ENCODE data around the gene IPCEF1.

The IPCEF1 gene

DNA sequence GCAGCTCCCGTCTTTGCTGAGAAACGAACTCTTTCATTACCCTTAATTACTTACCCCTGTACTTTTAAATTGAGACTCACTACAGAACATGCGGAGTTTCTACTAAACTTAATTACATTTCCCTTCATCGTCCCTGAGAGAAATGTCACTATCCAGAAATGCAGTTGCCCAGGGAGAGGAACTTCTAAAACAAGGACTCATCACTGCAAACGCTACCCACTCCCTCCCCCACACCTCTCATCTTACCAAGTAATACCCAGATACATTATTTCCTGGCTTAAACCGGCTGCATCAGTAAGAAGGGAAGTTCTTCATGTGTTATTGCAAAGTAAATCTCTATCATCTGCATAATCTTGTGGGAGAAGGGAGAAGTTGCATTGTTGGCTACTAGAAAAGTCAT, 138.3 kb downstream of the IPCEF1 start:
- DNase-seq, result no peak
- in situ Hi-C loops (cut with HindIII; ENCODE audit: low pct_ligation_motif_present, low sequenced_read_pairs), result no loop called here
- H3K27ac ChIP-seq, result no peak overlapping the region
- no peak overlapping the region for H3K4me3 ChIP-seq (ENCODE audit: low read depth, low read length)
- H3K36me3 ChIP-seq (replicated peaks), result no peaks in the 10 kb centered on the region
- no peaks in the 10 kb centered on the region for H3K27me3 ChIP-seq (replicated peaks)
- TF ChIP-seq, protein P1, sequence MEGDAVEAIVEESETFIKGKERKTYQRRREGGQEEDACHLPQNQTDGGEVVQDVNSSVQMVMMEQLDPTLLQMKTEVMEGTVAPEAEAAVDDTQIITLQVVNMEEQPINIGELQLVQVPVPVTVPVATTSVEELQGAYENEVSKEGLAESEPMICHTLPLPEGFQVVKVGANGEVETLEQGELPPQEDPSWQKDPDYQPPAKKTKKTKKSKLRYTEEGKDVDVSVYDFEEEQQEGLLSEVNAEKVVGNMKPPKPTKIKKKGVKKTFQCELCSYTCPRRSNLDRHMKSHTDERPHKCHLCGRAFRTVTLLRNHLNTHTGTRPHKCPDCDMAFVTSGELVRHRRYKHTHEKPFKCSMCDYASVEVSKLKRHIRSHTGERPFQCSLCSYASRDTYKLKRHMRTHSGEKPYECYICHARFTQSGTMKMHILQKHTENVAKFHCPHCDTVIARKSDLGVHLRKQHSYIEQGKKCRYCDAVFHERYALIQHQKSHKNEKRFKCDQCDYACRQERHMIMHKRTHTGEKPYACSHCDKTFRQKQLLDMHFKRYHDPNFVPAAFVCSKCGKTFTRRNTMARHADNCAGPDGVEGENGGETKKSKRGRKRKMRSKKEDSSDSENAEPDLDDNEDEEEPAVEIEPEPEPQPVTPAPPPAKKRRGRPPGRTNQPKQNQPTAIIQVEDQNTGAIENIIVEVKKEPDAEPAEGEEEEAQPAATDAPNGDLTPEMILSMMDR (IDR thresholded peaks at IDR 0.05; ENCODE audit: low read depth, low read length, missing control alignments), result no peak

DNA sequence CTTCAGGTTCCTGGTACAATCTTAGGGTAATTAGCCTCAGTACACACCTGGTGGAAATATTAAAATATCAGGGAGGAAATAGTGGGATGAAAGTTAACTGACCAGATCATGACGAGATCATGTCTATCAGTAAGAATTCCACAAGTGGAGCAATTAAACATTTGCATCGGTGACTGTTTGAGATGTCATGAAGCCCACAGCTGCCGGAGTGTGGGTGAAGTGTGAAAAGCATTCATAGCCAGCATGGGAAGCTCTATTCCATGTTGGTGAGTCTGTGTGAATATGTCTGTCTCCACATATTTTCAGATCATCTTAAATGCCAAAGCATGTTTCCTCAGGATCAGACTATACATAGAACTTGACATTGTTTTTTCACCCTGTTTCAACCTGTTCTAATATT, 142.8 kb downstream of the IPCEF1 start:
- Histone ChIP-seq H3K27me3 (replicated peaks) (no peaks in the 10 kb centered on the region), H3K27ac (no peak overlapping the region), H3K36me3 (replicated peaks) (no peaks in the 10 kb centered on the region), H3K4me3 (ENCODE audit: low read depth, low read length) (no peak overlapping the region)
- no peak for DNase-seq
- TF ChIP-seq, protein P1 (IDR thresholded peaks at IDR 0.05; ENCODE audit: low read depth, low read length, missing control alignments), result no peak
- in situ Hi-C loops (cut with HindIII; ENCODE audit: low pct_ligation_motif_present, low sequenced_read_pairs), result no loop called here

- no peak overlapping the region for H3K4me3 ChIP-seq (ENCODE audit: low read depth, low read length)
- no peak overlapping the region for H3K27ac ChIP-seq
- H3K36me3 ChIP-seq (replicated peaks), result no peaks in the 10 kb centered on the region
- DNase-seq, result no peak
- TF ChIP-seq, protein P1 (IDR thresholded peaks at IDR 0.05; ENCODE audit: low read depth, low read length, missing control alignments), result no peak
- in situ Hi-C loops (cut with HindIII; ENCODE audit: low pct_ligation_motif_present, low sequenced_read_pairs), result no loop called here
- H3K27me3 ChIP-seq (replicated peaks), result no peaks in the 10 kb centered on the region
Measured at GRCh38 chr6:154210678-154211077, 145.9 kb downstream of the IPCEF1 start.

DNA sequence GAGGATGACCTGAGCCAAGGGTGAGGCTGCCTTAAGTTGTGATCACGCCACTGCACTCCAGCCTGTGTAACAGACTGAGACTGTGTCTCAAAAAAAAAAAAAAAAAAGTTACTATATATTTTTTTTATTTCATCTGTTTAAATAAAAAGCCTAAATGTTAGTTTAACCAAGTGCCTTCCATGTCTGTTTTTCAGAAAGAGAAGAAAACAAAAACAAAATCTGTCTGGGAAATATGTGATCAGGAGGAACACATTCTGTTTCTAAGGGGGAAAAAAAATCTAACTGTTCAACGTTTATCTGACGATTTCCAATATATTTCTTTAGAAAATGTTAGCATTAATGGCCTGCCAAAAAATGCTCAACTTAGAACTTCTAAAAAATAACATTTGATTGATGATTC, 147.0 kb downstream of the IPCEF1 start:
- Histone ChIP-seq H3K27ac (no peak overlapping the region), H3K36me3 (replicated peaks) (no peaks in the 10 kb centered on the region), H3K27me3 (replicated peaks) (no peaks in the 10 kb centered on the region), H3K4me3 (ENCODE audit: low read depth, low read length) (no peak overlapping the region)
- TF ChIP-seq, protein P1 (IDR thresholded peaks at IDR 0.05; ENCODE audit: low read depth, low read length, missing control alignments), result no peak
- no peak for DNase-seq
- in situ Hi-C loops (cut with HindIII; ENCODE audit: low pct_ligation_motif_present, low sequenced_read_pairs), result no loop called here

DNA sequence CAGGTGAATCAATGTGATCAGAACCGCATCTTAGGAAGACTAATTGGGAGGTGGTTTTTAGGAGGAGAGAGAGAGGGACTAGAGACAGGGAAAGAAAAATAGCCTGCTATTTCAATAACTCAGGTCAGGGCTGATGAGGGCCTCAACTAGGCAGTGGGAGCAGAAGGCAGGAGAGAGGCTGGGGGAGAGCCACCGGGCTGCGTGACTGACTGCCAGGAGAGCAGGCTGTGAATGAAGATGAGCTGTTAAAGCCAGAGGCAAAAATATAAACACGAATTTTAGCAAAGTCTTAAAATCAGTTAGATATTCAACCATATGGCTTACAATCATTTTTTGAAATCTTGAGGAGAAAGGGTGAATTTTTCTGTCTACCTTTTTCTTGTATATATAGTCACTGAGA, 149.6 kb downstream of the IPCEF1 start:
- no peaks in the 10 kb centered on the region for H3K27me3 ChIP-seq (replicated peaks)
- no peak for DNase-seq
- H3K4me3 ChIP-seq (ENCODE audit: low read depth, low read length), result no peak overlapping the region
- H3K36me3 ChIP-seq (replicated peaks), result no peaks in the 10 kb centered on the region
- TF ChIP-seq, protein P1 (IDR thresholded peaks at IDR 0.05; ENCODE audit: low read depth, low read length, missing control alignments), result no peak
- no peak overlapping the region for H3K27ac ChIP-seq
- in situ Hi-C loops (cut with HindIII; ENCODE audit: low pct_ligation_motif_present, low sequenced_read_pairs), result no loop called here

- no peak overlapping the region for H3K27ac ChIP-seq
- no peaks in the 10 kb centered on the region for H3K36me3 ChIP-seq (replicated peaks)
- DNase-seq, result no peak
Measured at GRCh38 chr6:154206141-154206540, 150.5 kb downstream of the IPCEF1 start.

More at GRCh38 chr6:154206141-154206540, 150.5 kb downstream of the IPCEF1 start:
- no peak overlapping the region for H3K4me3 ChIP-seq (ENCODE audit: low read depth, low read length)
- H3K27me3 ChIP-seq (replicated peaks), result no peaks in the 10 kb centered on the region
- in situ Hi-C loops (cut with HindIII; ENCODE audit: low pct_ligation_motif_present, low sequenced_read_pairs), result no loop called here
- TF ChIP-seq, protein P1 (IDR thresholded peaks at IDR 0.05; ENCODE audit: low read depth, low read length, missing control alignments), result no peak

All from brain microvascular endothelial cell (primary cell).